ENCODE measurements around the gene KPTN. TPM values are rescaled to one million over a fixed set of nuclear protein-coding genes. Genes with fewer than 3 reads are reported as not detected.

The KPTN gene
- polyA plus RNA-seq, 3 donors, result 7.7 to 11.2 (median 8.5) TPM

DNA sequence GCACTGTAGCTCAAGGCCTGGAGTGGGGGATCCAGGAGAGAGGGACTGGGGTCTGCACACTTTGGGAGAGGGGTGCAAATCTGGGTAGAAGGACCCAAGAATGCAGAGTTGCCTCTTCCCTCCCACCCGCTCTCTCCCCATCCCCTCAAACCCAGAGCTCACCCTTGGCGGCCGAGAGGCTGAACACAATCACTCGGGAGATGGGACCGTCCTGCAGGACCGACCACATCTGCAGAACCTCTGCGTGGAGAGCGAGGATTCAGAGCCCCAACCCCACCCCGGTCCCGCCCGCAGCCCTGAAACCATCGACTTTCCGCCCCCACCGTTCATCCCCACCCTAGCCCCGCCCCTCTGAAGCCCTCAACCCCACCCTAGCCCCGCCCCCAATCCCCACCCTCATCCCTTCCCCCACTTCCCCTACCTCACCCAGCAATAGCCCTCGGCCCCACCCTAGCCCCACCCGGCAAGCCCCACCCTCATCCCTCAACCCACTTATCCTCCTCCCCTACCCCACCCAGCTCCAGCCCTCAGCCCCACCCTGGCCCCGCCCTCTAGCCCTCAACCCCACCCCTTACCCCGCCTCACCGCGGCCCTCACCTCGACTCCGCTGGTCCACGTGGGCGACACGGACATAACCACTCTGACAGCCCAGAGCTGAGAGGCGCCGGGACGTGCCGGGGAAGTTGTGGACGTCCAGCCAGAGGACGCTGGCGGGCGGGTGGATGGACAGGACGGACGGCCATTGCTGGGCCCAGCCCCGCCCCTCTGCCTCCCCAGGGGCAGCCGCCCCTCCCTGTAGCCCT, 4.1 kb downstream of the KPTN start:
- H3K27ac ChIP-seq (ENCODE audit: low read depth, low read length), result no peak overlapping the region
- 21 to 29% (median 25%) methylated on average over 33 to 39 of the region's 39 CpGs for WGBS, 3 donors

DNA sequence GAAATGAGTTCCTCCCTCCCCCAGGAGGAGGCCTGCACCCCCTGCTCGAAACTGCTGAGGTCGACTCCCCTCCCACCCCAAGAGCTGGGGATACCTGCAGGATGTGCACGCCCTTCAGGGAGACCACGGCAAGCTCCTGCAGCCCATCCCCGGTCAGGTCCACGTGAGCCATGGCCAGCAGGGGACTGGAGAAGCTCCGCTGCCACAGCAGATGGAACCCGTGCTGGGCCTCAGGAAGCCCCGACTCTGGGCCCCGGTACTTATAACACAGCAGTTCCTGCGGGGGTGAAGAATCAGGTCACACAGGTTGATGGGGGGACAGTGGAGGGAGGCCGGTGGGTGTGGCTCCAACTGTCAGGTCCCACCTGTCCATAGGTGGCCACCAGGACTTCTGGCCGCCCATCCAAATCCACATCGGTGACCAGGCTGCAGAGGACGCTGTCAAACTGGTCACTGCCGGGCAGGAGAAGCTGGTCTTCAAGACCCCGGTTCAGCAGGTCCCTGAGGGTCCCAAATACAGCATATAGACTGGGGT, 7.5 kb downstream of the KPTN start:
- H3K27ac ChIP-seq (ENCODE audit: low read depth, low read length), result no peak overlapping the region
- WGBS, 3 donors, result 83 to 87% (median 84%) methylated on average over 16 to 17 of the region's 17 CpGs

DNA sequence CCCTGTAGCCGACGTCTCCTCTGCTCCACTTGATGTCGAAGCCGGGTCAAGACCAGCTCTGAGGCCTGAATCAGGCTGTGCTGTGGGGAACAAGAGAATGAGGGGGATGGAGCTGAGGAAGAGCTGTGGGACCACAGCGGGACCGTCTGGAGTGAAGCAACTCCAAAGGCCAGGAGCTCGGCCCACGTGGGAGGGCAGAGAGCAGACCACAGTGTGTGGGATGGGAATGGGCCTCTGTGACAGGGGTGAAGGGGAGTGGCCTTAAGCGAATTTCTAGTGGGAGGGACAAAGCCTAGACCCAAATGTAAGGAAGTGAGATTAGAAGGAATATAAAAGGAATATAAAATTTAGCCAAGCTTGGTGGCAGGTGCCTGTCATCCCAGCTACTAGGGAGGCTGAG, 8.6 kb downstream of the KPTN start:
- WGBS, 3 donors, result 71 to 78% (median 76%) methylated on average over 9 of the region's 9 CpGs
- no peak overlapping the region for H3K27ac ChIP-seq (ENCODE audit: low read depth, low read length)

- H3K27ac ChIP-seq (ENCODE audit: low read depth, low read length), result no peak overlapping the region
- WGBS, 3 donors, result 78 to 83% (median 81%) methylated on average over 8 to 10 of the region's 10 CpGs
Observed at GRCh38 chr19:47473336-47473735, 10.7 kb downstream of the KPTN start.

DNA sequence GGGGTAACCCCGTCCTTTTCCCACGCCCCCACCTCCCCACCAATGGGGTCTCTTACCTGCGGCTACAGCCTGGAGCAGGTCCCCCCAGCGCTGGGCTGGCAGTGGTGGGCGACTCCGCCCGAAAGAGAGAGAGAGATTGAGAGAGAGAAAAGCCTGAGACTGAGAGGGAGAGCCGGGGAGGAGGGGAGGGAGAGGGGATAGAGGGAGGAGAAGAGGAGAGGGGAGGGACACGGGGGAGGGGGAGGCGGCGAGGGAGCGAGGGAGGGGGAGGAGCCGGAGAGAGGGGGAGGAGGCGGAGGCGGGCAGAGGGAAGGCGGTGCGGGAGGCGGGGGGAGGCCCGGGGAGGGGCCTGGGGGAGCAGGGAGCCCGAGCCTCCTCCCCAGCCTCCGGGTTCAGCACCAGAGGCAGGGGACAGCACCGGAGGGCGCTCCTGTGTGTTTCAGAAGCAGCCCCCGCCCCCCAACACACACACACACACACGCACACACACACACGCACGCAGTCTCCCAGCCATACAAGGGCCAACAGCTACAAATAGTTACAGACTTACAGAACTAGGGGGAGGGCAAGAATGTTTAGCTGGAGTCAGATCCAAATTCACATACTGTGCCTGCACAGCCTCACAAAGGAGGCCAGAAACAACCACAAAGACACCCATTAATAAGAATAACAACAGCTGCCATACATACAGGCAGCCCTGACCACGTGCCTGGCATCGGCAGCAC, 12.1 kb downstream of the KPTN start, which contains the start of gene SLC8A2:
Gene SLC8A2 (minus strand): TSS at position 161 of the 725 bp plus-strand sequence. CDS start 5,490 bp downstream, outside the sequence.
- WGBS, 3 donors, result 4 to 6% (median 4%) methylated on average over 14 to 23 of the region's 29 CpGs
- H3K27ac ChIP-seq (ENCODE audit: low read depth, low read length), result no peak within 1 kb of the TSS

DNA sequence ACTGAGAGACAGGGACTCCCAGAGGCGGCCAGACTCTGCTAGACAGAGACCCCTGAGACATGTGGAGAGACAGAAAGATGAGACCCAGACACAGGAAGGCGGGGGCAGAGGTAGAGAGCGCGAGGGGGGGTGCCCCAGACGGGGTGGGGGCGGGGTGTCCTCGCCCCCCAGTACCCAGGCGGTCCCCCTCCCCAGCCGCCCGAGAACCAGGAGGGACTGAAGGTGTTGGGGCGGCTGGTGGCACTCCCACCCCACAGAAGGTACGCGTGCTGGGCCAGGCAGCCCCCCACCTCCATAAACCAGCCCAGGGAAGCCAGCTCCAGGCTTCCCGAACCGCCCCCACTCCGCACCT, 12.7 kb downstream of the KPTN start:
- 1 to 6% (median 6%) methylated on average over 14 to 16 of the region's 16 CpGs for WGBS, 3 donors
- no peak overlapping the region for H3K27ac ChIP-seq (ENCODE audit: low read depth, low read length)

DNA sequence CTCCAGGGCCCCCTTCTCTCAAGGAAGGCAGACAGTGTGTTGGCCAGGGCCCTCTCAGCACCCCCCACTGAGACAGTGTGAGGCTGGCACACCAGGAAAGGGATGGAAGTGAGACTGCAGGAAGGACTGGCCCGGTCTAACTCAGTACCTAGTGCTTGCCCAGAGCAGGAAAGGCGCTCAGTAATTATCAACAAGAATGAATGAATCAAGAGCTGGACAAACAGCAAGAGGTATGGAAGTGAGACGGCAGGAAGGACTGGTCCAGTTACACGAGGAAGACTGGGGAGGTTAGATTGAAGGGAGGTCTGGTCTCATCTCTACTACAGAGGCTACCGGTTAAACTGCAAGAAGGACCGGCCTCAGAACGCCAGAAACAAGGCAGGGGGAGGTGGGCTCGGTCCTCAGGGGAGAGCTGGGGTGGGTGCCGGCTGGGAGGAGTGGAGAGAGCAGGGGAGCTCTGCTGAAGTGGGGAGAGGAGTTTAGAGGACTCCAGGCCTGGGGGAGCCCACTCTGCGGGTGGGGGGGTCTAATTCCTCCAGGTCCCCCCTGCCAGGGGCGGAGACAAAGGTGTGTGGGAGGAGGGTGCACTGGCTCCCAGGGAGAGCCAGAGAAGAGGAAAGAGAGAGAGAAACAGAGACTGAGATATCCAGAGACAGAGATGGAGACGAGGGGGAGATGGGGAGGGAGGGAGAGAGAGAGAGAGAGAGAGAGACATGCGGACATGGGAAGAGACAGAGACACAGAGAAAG, 13.4 kb downstream of the KPTN start:
- H3K27ac ChIP-seq (ENCODE audit: low read depth, low read length), result no peak overlapping the region
- WGBS, 3 donors, result 21 to 31% (median 30%) methylated on average over 13 of the region's 13 CpGs

DNA sequence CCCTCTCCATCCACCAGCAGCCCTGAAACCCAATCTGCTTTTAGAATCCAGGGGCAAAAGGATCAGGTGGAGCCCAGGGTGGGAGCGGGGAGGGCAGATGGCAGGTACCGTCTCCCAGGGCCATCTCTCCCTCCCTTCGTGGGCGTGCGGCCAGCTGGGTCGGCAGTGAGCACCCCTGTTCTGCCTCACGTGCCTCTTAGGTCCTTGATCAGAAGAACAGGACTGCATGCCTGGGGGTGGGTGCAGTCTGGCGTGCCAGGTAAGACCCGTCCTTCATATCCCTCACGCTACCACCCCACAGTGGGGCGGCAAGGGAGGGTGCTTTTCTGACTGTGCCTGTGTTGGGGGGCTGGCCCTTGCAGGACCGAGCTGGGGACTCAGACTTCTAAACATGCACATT, 14.3 kb downstream of the KPTN start:
- 7 to 33% (median 16%) methylated on average over 10 to 12 of the region's 12 CpGs for WGBS, 3 donors
- no peak overlapping the region for H3K27ac ChIP-seq (ENCODE audit: low read depth, low read length)

DNA sequence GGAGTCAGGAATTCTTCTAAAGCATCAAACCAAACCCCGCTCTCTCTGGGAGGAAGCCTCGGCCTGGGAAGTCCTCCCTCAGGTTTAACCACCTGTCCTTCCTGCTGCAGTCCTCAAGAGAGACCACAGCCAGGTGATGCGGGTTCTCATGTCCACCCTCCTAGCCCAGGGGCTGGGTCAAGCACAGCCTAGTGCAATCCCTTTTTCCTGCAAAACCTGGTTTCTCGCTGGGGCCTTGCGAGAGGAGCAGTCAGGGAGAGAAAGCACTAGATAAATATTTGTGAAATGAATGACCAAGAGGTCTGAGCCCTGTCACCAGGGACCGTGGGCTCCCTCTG, 14.7 kb downstream of the KPTN start:
- WGBS, 3 donors, result 21 to 25% (median 25%) methylated on average over 6 of the region's 6 CpGs

GRCh38 chr19:47467914-47468313, 16.1 kb downstream of the KPTN start:
- H3K27ac ChIP-seq (ENCODE audit: low read depth, low read length), result no peak overlapping the region
- 43 to 67% (median 47%) methylated on average over 9 of the region's 9 CpGs for WGBS, 3 donors

More for the DNA sequence above, 14.7 kb downstream of the KPTN start:
- H3K27ac ChIP-seq (ENCODE audit: low read depth, low read length), result no peak overlapping the region

GRCh38 chr19:47465957-47466356, 18.1 kb downstream of the KPTN start:
- 86 to 91% (median 87%) methylated on average over 27 of the region's 27 CpGs for WGBS, 3 donors
- no peak overlapping the region for H3K27ac ChIP-seq (ENCODE audit: low read depth, low read length)

DNA sequence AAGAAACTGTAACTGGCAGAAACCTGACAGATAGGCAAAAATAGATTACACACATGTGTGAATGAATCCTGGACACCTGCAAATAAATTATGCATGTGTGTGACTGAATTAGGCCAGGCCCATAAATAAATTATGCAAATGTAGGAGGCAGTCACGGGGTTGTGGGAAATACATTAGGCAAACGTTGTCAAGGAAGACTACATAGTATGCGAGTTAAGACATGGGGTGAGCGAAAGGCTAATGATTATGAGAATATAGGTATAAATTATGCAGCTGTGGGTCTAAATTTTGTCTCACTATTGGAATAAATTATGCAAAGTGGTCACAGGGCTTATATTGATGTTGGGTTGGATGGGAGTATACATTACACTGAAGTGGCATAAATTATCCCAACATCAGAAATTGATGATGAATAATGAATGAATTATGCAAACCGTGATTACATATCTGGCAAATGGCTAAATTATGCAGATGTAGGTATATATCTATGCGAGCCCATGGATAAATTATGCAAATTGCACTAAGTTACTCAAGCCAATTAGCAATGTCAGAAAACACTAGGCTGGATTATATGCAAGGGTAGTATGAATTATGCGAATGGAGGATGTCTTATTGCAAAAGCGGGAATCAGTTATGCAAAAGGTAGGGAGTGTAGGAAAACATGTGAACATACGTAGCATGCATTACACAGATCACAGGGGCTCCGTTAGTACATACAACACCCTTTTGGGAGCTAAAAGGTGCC, 19.2 kb downstream of the KPTN start:
- no peak overlapping the region for H3K27ac ChIP-seq (ENCODE audit: low read depth, low read length)
- 68 to 81% (median 69%) methylated on average over 10 of the region's 10 CpGs for WGBS, 3 donors

DNA sequence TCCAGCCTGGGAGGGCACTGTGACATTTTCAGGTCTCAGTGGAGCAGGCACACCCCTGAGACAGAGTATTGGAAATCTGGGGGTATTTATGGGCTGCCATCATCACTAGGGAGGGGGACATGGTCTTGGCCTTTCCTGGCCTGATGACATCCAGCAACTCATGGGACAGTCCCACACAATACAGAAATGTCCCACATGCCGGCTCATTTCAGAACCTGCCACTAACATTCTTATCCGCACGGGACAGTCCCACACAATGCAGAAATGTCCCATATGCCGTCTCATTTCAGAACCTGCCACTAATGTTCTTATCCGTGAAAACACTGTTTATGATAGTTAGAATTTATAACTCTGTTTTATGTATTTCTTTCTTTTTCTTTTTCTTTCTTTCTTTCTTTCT, 22.1 kb downstream of the KPTN start:
- no peak overlapping the region for H3K27ac ChIP-seq (ENCODE audit: low read depth, low read length)
- 76 to 91% (median 84%) methylated on average over 5 of the region's 5 CpGs for WGBS, 3 donors

GRCh38 chr19:47459477-47459876, 24.5 kb downstream of the KPTN start:
- WGBS, 3 donors, result 88 to 93% (median 92%) methylated on average over 14 of the region's 14 CpGs
- no peak overlapping the region for H3K27ac ChIP-seq (ENCODE audit: low read depth, low read length)

- no peak overlapping the region for H3K27ac ChIP-seq (ENCODE audit: low read depth, low read length)
- 29 to 52% (median 29%) methylated on average over 5 of the region's 5 CpGs for WGBS, 3 donors
Observed at GRCh38 chr19:47458672-47459071, 25.3 kb downstream of the KPTN start.

- H3K27ac ChIP-seq (ENCODE audit: low read depth, low read length), result no peak overlapping the region
- WGBS, 3 donors, result 27 to 58% (median 28%) methylated on average over 67 to 77 of the region's 77 CpGs
Observed at GRCh38 chr19:47456721-47457474, 27.1 kb downstream of the KPTN start.

- WGBS, 3 donors, result 60 to 76% (median 60%) methylated on average over 7 of the region's 7 CpGs
- no peak overlapping the region for H3K27ac ChIP-seq (ENCODE audit: low read depth, low read length)
Observed at GRCh38 chr19:47450478-47450877, 33.5 kb downstream of the KPTN start.

DNA sequence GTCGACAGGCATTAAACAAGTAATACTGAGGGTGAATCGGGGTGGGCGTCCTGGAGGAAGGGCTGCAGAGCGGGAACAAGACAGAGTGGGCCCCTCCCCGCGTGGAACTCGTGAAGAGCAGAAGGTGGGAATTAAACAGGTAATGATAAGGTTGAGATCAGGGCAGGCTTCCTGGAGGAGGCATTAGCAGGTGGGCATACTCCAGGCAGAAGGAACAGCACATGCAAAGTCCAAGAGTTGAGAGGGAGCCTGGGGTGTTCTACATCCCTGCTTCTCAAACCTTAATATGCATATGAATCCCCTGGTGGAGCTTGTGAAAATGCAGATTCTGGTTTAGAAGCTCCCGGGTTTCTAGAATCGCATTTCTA, 35.7 kb downstream of the KPTN start:
- no peak overlapping the region for H3K27ac ChIP-seq (ENCODE audit: low read depth, low read length)
- WGBS, 3 donors, result 25 to 62% (median 25%) methylated on average over 9 of the region's 9 CpGs

Data from adipose tissue (tissue), 3 donors.